Measurements from ENCODE around the gene HPGD. TPM values are rescaled to one million over a fixed set of nuclear protein-coding genes. Genes with fewer than 3 reads are reported as not detected.
A peak's percentile ranks its signal among the peaks of the same experiment; 100 is the strongest.

HPGD gene
- polyA plus RNA-seq, 4 donors: 28.4 to 141 (median 87.4) TPM

- no peak for DNase-seq (ENCODE audit: low read depth in 4 of 4, low spot score in 3 of 4)
Observed at GRCh38 chr4:174483792-174484191, 38.5 kb downstream of the HPGD start.

DNA sequence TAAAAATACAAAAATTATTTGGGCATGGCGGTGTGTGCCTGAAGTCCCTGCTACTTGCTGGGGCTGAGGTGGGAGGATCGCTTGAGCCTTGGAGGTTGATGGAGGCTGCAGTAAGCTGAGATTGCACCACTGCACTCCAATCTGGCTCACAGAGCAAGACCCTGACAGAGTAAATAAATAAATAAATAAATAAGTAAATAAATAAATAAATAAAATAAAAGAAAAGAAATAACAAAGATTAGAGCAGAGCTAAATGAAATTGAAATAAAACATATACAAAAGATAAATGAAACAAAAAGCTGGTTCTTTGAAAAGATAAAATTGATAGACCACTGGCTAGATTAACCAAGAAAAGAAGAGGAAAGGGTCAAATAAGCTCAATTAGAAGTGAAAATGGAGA lies 43.1 kb downstream of the HPGD start:
- DNase-seq (ENCODE audit: low read depth in 4 of 4, low spot score in 3 of 4): no peak

GRCh38 chr4:174475528-174475927 lies 46.8 kb downstream of the HPGD start:
- DNase-seq (ENCODE audit: low read depth in 4 of 4, low spot score in 3 of 4): no peak

DNA sequence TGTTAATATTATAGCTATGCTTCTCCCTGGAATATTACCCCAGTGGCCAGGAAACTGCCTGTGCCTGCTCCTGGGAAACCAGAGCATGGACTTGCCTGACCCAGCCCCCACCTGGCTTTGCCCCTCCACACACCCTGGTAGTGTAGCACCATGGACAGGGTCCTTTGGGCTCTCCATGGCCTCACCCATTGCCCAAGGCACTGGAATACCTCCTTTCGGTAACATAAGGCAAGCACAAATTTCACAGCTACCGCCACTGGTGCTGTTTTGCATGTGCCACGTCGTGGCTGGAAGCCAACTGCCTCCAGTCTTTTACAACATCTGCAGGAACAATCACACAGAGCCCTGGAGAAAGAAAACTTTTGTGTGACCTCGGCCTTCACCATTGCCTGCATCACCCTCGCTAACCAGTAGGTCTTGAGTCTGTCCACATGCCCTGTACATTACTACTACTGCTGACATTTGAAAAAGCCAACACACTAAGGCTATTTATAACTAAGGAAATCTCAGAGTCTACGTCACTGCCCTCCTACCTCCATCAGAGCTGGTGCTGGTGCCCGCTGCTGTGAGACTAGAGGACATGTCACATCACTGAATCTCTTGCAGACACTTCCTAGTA lies 47.7 kb downstream of the HPGD start:
- no peak for DNase-seq (ENCODE audit: low read depth in 4 of 4, low spot score in 3 of 4)

GRCh38 chr4:174467107-174467506 lies 55.2 kb downstream of the HPGD start:
- DNase-seq (ENCODE audit: low read depth in 4 of 4, low spot score in 3 of 4): no peak

DNA sequence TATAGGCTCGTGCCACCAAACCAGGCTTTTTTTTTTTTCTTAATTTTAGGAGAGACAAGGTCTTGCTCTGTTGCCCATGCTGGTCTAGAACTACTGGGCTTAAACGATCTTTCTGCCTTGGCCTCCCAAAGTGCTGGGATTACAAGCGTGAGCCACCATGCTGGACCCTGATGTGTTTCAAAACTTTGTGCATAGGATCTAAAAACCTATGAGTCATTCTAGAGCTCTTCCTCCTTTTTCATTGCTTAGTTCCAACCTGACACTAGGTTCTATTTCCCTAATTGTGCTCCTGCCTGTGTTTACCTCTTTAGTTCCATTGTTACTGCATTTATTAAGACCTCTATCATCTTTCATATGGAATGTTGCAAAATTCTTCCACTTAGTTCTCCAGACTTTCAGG lies 57.3 kb downstream of the HPGD start:
- DNase-seq (ENCODE audit: low read depth in 4 of 4, low spot score in 3 of 4): no peak

DNA sequence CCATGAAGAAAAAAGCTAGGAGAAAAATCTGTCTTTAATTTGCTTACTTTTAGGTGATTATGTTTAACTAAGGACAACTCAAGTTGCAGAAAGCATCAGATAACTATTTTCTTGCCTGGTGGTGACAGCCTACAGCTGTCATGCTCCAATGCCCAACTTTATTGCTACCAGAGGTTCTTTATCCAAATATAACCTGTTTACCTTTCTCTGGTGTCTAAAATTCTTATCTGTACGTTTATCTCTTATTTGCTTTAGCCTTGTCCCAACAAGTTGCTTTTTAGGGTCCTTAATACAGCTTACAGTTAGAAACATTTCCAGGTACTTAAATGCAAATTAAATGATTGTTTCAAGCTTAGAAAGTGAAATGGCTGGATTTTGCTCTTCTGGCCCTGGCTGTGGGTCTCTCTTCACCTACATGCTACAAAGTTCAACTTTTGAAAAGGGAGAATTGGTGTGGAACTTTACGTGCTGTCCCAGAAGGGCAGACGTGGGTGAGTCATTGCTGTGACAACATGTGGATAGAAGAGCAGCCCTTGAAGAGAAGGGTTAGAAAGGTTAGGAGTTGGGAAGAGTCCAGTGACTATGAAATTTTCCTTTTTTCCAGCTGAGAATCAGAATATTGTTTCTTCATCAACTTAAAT lies 60.7 kb downstream of the HPGD start:
- DNase-seq (ENCODE audit: low read depth in 4 of 4, low spot score in 3 of 4): peak in 1 of 4 donors; percentile 22

DNA sequence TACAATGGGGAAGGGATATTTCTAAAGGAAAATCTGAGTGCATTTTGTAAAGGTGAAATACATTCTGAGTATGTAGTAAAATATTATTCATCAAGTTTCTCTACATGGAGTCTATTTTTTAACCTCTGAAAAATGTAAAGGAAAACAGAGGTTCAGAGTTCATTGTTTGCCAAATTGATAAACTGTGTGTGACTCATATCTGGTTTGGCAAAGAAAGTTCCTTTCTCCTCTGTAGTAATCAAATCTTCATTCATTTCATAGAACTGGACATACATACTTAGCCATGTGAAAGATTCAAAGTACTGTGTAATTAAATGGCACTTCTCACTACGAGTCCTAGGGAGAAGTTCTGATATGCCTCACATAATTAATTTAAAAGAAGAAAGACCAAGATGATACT lies 61.6 kb downstream of the HPGD start:
- no peak for DNase-seq (ENCODE audit: low read depth in 4 of 4, low spot score in 3 of 4)

DNA sequence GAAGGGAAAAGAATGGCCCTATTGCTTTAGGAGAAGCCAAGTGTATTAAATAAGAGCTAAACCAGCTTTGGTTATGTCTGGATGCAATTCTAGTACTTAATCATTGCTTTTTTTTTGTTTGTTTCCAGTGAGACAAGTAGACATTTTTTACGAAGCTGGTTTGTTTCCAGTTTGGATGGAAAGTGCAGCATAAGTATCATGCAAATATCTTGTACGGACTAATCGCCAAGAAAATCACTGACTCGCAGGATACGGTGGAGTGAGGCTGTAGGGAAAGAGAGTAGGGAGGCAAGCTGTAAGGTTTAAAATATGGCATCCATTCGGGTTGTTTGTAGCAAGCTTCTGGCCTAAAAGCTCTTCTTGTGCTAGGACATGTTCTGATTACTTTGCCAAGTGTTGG lies 64.8 kb downstream of the HPGD start:
- no peak for DNase-seq (ENCODE audit: low read depth in 4 of 4, low spot score in 3 of 4)

DNA sequence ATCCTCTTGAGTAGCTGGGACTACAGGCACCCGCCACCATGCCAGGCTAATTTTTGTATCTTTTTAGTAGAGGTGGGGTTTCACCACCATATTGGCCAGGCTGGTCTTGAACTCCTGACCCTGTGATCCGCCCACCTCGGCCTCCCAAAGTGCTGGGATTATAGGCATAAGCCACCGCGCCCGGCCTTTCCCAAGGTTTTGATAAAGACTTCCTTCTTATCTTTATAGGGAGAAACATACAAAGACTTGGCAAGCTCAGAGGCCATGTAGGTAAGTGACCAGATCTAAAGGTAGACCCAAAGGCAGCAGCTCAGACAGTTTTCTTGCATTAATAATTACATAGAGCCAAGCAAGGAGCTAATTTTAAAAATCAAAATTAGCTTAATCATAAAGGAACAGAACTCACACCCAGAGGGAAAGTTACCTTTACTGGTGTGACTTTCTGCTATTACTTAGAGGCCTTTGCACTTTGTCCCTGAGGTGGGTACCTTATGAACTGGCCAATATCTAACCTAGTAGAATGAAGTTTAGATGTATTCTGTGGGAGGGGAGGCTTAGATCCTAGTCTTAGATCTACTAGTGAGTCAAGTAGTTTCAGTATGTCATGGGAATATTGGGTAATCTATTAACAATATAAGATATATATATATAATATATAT lies 67.3 kb downstream of the HPGD start:
- no peak for DNase-seq (ENCODE audit: low read depth in 4 of 4, low spot score in 3 of 4)

DNA sequence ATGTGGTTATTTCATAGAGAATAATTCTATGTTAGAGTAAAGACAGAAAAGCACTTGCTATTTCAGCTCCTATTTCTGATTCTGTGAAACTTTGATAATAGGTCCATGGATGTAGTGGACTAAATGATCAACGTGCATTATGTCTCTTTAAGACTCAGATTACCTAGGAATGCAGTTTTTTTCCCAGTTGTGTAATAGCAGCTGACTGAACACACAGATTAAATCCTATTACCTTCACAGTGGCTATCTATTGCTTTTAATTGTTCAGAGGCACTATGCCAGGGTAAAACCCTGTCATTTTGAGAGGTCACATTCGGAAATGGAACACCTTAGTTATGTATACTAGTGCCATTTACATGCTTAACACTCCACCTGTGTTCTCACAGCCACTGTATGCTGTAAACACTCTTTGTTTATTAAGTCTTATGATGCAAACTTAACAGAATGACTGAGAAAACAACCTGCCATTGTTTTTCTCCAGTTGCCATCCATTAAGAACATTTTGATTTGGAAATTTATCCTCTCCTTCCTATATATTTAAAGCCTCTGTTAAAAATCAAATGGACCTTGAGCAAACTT lies 70.5 kb downstream of the HPGD start:
- DNase-seq (ENCODE audit: low read depth in 4 of 4, low spot score in 3 of 4): no peak

- no peak for DNase-seq (ENCODE audit: low read depth in 4 of 4, low spot score in 3 of 4)
Observed at GRCh38 chr4:174450786-174451125, 71.5 kb downstream of the HPGD start.

- DNase-seq (ENCODE audit: low read depth in 4 of 4, low spot score in 3 of 4): no peak
Observed at GRCh38 chr4:174449944-174450785, 72.1 kb downstream of the HPGD start.

DNA sequence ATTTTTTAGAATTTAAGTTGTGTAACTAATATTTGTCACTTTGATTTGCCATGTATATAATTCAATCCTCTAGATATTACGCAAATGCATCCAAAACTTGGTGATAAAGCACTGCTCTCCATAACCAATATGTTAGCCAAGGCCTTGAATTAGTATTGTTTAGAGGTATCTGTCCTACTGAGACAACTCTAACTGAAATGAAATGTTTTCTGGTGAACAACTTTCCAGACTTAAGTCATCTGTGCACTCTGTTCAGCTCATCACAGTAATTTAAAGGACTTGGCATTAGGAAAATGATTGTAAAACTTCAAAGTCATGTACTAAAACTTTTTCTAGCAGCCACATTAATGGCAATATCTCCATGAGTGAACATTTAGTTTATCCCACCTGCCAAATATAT lies 73.1 kb downstream of the HPGD start:
- no peak for DNase-seq (ENCODE audit: low read depth in 4 of 4, low spot score in 3 of 4)

DNA sequence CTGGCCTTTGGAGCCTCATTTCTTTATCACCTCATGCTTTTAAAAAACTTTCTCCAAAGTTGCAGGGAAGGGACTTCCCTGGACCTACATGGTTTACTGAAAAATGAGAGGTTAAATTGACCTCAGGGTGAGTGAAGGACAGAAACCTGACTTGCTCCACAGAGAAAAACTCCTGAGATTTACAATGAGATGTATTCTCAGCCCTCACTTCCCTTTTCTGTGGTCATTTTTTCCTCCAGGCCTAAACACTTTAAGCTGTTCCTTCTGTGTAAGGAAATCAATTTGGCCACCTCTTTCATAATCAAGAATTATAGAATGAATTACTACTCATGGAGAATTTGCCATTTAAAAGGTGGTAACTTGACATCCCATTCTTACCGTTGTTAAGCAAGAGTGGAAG lies 77.9 kb downstream of the HPGD start:
- DNase-seq (ENCODE audit: low read depth in 4 of 4, low spot score in 3 of 4): no peak

Other genes starting within 250 kb of the HPGD start
- 10 to 100 TPM; 28.1 to 42.9 (median 30.7) TPM for gene FBXO8, start 238.8 kb downstream of the HPGD start, polyA plus RNA-seq (ENCODE audit: insufficient read length in 4 of 4)
- gene CEP44, start 238.6 kb downstream of the HPGD start, polyA plus RNA-seq (ENCODE audit: insufficient read length in 4 of 4): 10 to 100 TPM; 18.6 to 28.1 (median 21.9) TPM